NCI-H2081 (cell line): Measurements from ENCODE around the gene CDH16.

ENCODE experiments used
- DNase-seq, 2 experiments: peaks; one replicate each; lab custom pipeline; 2025; lab: John Stamatoyannopoulos, UW

Gene CDH16

DNA sequence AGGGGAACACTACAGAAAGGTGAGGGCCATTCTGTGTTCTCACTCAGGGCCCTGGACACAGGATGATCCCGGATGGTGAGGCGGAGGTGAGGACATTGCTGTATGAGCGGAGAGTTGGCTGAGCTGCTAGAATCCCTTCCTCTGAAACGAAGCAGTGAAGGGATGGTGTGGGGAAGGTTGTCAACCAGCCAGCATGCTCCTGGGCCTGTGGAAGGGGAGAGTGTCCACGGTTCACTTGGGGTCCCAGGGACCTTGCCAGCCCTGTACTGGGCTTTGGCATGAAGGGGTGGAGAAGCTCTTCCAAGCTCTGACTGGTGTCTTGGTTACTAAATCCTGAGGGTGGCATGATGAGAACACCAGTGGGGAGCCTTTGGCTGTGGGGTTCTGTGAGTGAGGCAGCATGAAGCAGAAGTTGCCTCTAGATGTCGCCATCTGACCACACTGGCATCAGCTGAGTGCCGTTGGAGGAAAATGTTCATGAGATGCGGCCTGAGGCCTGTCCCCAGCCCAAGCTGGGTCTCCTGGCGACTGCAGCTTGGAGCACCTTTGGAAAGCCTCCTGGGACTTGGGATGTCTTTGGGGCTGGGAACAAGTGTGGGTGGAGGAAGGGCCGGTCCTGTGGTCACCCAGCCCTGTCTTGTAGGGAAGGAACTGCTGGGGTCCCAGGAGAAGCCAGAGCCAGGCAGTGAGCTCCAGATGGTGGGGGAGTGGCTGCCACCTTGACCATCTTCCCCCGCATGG is 23.6 kb downstream of the CDH16 start:
- peak; percentile 43 to 55 for DNase-seq

DNA sequence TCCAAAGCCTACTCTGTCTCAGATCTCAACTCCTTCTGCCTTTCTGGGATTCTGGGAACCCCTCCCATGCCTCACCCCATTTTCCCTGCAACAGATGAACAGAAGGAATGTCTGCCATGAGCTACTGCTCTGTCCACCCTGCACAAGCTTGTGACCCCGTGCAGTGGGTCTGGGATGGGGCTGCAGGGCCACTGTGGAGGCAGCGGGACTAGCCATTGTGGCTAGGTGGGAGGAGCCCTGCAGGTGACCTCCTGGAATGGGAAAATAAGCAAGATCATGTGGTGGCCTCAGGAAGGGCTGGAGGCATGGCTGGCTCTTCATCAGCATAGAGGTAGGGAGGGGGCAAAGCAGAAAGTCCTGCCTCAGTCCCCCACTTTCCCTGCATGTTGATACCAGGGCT is 24.6 kb downstream of the CDH16 start:
- no peak for DNase-seq

DNA sequence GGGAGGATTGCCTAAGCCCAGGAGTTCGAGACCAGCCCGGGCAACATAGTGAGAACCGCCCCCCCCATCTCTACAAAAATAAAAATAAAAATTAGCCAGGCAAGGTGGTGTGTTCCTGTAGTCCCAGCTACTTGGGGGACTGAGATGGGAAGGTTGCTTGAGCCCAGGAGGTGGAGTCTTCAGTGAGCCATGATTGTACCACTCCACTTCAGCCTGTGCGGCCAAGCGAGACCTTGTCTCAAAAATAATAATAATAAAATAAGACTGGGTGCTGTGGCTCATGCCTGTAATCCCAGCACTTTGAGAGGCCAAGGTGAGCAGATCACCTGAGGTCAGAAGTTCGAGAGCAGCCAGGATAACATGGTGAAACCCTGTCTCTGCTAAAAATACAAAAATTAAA is 26.9 kb downstream of the CDH16 start:
- DNase-seq = no peak

DNA sequence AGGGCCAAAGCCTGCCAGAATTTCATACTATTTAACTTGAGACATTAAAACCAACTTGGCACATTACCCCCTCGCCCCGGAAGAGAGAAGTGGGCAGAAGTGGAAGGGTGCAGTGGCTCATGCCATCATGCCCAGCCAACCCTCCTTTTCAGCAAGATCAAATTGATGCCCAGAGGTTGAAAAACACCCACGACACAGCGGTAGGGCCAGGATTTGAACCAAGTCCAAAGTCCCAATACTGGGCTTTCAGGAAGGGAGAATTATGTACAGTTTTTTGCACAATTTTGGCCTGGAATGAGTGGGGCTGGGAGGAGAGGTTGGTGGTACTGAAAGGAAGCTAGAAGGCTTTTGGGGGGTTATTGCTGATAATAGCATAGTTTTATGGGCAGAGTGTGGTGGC is 27.3 kb downstream of the CDH16 start:
- no peak for DNase-seq

DNA sequence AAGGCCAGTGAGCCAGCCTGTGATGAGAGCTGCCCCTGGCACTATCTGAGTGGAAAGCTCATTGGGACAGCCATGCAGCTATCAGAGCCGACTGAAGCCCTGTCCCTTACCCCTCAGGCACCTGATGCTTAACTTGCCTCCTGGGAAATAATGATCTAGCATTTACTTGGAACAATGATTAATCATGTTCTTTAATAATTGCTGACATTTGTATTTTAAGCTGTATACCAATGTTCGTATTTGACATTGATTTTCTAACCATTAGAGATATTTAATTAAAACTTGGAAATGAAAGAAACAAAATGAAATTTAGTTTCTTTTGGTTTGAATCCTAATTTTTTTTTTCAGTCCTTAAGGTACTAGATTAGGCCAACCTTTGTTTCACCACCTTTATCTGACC is 27.9 kb downstream of the CDH16 start:
- DNase-seq = no peak

DNA sequence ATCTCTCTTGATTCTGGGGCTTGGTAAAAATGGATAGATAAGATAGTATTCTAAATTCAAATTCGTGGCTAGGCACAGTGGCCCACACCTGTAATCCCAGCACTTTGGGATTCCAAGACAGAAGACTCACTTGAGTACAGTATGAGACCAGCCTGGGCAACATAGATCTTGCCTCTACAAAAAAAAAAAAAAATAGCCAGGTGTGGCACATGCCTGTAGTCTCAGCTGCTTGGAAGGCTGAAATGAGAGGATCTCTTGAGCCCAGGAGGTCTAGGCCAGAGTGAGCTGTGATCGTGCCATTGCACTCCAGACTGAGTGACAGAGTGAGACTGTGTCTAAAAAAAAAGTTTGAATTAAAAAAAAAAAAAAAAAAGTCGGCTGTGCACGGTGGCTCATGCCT is 29.1 kb downstream of the CDH16 start:
- DNase-seq = no peak

DNA sequence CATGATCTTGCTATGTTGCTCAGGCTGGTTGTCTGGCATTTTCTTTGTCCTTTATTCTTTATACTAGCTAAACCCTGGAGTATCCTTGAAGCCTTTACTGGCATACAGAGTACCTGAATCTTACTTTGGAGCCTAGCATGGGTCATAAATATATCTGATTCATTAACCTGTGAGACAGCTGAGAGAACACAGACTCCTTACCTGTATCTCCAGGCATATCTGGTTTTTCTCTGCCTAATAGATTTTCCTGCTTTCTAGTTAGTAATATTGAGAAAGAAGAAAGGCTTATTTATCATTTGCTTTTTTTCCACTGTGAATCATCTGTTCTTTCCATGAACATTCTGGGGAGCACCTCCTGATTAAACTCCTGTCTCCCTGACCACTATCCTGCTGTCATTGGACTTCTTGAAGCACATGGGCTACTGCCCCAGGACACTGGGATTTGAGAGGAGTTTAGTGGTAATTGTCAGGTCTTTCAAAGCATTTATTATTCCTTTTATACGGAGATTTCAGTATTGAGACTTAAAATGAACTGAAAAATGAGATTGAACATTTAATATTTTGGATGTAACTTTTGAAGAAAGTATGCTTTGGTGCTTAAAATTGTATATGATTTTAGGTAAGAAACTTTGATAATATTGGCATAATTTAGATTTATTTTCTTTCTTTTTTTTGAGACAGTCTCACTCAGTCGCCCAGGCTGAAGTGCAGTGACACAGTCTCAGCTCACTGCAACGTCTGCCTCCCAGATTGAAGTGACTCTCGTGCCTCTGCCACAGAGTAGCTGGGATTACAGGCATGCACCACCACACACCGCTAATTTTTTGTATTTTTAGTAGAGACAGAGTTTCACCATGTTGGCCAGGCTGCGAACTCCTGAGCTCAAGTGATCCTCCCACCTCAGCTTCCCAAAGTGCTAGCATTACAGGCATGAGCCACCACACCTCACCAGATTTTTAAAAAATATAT is 29.8 kb downstream of the CDH16 start:
- no peak for DNase-seq

DNA sequence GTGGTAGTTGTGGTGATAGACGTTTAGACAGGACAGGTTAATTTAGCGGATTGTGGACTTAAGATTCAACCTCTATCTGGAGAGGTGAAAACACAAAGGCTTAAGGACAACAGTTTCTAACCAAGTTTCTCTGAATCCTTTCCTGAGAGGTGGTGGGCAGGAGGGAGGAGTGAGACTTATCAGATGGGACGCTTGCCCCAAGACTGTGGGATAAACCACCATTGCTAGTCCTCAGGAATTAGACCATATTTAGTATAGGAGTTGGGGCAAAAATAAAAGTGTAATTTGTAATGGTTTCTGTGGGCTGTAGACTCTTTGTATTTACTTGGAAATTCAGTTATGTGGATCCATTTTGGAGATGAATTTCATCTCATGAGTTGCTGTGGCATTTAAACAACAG is 31.8 kb downstream of the CDH16 start:
- DNase-seq = no peak

DNA sequence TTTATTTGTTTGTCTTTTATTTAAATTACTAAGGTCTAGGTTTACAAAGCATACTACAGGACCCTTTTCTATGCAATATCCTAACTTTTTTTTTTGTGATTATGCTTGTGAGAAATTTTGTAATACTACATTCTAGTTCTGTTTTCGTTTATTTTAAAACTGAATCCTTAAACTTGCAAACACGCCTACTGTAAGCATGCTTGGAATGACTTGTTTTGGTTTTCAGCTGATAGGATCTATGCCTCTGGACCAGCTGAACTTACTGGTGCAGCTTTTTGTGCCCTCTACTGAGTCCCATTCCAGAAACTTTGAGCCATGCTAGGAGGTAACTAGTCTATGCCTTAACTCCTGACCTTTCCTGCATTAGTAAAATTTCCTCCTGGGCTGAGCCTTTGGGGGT is 32.4 kb downstream of the CDH16 start:
- no peak for DNase-seq

DNA sequence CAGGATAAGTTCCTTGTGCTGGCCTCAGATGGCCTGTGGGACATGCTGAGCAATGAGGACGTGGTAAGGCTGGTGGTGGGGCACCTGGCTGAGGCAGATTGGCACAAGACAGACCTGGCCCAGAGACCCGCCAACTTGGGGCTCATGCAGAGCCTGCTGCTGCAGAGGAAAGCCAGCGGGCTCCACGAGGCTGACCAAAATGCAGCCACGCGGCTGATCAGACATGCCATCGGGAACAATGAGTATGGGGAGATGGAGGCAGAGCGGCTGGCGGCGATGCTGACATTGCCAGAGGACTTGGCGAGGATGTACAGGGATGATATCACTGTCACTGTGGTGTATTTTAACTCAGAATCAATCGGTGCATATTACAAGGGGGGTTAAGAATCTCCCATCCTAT is 33.2 kb downstream of the CDH16 start:
- DNase-seq = no peak

DNA sequence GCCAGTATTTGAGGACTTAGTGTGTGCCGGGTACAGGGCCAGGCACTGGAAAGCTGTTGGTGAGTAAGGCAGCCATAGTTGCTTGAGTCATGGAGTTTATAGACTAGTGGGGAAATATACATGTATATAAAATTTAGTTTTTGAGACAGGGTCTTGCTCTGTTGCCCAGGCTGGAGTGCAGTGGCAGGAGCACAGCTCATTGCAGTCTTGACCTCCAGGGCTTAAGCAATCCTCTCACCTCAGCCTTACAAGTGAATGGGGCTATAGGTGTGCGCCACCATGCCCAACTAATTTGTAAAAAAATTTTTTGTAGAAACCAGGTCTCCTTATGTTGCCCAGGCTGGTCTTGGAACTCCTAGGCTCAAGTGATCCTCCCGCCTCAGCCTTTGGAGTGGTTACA is 36.0 kb downstream of the CDH16 start:
- no peak for DNase-seq

DNA sequence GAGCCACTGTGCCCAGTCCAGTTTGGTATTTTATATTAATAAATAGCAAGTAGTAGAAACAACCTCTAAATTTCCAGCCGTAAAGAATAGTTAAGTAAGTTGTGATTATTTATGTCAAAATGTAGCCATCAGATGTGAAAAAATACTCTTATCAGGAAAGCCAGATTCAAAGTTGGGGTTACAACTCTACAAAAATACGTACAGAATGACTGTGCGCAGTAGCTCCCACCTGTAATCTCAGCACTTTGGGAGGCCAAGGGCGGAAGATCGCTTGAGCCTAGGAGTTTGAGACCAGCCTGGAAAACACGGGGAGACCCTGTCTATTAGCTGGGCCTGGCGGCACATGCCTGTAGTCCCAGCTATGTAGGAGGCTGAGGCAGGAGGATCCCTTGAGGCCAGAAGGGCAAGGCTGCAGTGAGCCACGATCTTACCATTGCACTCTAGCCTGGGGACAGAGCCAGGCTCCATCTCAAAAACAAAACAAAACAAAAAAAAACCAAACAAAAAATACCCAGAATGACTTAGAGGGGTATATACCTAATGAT is 36.6 kb downstream of the CDH16 start:
- DNase-seq = no peak

DNA sequence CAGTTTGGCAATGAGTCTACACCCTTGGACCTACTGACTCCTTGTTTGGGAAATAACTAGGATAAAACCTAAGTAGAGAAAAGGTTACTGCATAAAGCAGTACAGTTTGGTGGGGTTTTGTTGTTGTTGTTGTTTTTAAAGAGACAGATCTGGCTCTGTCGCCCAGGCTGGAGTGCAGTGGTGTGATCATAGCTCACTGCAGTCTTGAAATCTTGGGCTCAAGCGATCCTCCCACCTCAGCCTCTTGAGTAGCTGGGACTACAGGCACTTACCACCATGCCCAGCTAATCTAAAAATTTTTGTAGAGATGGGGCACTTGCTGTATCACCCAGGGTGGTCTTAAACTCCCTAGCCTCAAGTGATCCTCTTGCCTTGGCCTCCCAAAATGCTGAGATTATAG is 37.1 kb downstream of the CDH16 start:
- no peak for DNase-seq

DNA sequence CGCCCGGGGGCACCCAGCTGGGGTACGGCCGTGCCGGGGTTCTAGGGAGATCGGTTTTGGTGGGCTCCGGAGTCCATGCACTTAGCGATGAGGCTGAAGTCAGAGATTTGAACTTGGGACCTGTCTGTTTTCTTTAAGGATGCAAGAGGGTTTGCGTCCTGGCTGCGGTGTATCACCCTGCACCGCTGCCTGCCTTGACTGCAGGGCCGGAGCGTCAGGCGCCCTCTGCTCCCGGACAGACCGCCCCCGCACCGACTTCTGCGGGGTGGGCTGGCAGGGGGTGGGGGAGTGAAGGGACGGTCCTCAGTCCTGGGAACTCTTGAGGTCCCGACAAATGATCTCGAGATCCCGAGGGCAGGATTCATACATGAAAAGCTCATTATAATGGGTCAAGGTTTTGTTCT is 37.7 kb downstream of the CDH16 start:
- DNase-seq = no peak

DNA sequence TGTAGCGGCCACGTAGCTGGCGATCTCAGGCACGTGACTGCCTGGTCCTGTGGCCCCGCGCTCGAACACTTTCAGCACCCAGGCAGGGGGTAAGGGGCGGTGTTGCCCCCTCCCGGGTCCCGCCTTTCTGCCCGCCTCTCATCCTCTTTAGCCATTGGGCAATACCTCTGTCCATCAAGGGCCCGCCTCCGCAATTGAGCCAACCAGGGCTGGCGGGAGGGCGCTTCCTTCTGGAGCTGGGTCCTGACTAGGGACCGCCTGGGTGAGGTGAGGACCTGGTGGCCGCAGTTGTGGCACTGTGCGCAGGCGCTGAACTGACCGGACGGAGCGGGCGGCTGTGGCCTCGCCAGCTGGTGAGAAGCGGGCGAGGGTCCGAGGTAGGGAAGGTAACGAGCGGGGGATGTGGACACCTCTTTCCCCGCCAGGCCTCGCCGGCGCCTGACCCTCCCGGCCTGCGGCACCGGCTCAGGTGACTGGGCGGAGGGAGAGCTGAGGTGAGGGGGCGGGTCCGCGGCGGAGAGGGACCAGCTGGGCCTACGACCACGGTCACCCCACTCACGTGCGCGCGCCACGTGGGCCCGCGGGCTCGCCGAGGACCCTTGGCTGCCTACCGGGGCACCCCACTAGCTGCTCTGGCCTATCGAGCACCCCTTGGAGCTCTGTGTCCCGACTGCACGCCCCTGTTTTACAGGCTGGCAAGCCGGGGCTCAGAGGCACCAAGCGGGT is 38.2 kb downstream of the CDH16 start, which contains the start of gene PDP2:
TSS of gene PDP2 (plus strand) at position 228 of the 726 bp plus-strand sequence. CDS start 3,770 bp downstream, outside the sequence.
- DNase-seq = peak; percentile 87 to 93

DNA sequence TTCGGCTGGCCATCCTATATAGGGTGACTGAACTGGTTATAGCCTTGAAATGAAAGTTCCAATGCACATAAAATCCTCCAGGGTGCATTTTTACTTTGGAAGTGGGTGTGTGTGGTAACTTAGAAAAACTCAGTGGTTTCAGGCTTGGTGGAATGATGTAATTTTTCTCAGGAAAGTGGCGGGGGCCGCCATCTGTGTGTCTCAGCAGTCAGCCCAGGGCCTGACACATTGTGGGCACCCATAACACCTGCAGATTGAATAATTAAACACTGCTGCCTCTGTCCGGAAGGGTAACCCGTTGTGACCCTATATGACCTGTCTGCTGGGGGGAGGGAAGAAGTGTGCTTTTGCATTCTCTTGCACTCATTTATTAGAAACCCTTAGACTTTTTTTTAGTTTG is 40.6 kb downstream of the CDH16 start:
- no peak for DNase-seq

DNA sequence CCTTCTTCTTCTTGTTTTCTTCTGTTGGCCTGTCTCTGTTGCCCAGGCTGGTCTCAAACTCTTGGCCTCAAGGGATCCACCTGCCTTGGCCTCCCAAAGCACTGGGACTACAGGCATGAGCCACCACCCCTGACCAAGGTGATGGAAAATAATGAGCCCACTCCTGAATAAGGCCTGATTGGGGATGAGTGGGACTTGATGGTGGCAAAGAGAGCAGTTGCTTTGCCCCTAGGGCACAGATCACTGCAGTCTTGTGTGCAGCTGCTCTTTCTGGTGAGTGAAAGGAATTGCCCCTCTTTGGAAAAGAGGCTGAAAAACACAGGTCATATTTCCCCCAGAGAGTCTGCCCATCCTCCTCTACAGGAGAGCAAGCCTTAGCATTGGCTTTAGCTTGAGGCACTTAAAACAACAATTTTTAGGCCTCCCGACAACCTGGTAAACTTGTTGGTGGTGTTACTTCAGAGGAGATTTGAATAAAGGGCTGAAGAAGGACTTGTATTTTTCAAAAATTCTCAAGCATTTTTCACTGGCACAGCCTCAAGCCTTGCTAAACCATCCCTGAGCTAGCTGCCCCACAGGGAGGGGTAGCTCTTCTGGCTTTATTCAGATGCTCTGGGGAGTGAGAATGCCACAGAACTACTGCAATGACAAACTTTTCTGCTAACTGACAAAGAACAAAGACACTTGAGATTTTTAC is 44.5 kb downstream of the CDH16 start:
- DNase-seq = no peak

DNA sequence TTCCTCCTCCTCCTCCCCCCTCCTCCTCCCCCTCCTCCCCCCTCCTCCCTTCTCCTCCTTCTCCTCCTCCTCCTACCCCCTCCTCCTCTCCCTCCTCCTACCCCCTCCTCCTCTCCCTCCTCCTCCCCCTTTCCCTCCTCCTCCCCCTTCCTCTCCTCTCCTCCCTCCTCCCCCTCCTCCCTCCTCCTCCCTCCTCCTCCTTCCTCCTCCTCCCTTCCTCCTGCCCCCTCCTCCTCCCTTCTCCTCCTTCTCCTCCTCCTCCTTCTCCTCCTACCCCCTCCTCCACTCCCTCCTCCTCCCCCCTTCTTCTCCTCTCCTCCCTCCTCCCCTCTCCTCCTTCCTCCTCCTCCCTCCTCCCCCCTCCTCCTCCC is 45.0 kb downstream of the CDH16 start:
- no peak for DNase-seq

DNA sequence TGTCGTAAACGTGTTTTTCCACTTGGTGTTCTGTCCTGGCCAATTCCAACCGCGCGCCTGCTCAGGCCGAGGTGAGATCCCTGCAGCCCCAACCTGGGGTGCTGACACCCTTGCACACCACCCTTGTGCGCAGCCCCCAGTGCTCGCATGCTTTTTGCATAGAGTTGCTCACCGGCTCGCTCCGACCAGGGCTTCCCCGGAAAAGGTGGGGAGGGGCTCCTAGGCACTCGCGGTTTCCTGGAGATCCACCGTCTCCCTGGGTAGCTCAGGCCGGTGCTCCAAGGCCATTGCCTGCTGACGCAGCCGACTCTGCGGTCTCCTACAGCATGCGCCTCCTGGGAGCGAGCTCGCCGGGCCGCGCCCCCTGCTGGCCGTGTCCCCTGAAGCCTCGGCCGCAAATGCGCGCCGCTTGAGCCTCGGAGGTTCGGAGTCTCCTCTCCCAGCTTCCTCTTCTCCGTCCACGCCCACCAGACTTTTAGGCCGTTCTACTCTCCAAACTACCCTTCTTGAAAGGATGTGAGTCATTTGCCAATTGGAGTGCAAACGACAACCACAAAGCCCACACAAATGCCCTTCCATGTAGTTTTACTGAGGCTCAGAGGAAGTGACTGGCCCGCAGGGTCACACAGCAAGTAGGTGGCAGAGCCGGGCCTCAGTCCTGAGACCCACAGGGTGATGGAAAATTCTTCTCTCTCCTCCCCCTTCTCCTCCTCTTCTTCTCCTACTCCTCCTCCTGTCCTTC is 45.6 kb downstream of the CDH16 start:
- peak; percentile 63 to 70 for DNase-seq

DNA sequence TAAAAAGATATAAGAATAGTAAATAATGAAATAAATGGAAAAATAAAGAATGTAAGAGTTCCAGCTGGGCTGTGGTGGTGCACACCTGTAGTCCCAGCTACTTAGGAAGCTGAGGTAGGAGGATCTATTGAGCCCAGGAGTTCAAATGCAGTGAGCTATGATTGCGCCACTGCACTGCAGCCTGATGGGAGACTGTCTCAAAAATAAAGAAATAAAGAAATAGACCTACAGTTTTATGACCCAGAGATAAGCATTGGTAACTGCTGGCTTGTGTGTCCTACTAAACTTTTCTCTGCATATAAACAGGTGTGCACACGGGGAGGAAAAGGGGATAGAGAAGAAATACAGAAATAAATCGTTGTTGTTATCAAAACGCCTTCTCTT is 46.1 kb downstream of the CDH16 start:
- DNase-seq = no peak

DNA sequence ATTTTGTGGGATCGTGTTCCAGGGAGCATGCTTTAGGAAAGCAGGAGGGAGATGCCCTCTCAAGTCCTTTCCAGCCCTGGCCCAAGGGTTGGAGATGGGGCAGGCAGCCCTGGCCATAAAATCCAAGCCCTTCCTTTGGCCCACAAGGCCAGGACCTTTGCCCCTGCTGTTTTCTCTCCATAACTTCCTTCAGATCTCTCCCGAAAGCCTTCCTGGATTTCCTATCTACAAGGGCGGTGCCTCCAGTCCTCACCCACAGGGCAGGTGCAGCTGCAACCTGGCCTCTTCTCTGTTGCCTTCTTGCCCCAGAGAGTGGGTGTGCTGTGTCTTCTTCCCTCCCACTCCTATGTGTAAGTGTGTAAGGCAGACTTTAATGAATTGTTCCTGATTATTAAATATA is 46.8 kb downstream of the CDH16 start:
- DNase-seq = no peak
